Posterior vena cava (tissue), 2 donors: Measurements from ENCODE around the gene ISX. TPM values are rescaled to one million over a fixed set of nuclear protein-coding genes. Genes with fewer than 3 reads are reported as not detected.
"Not testable (repeated sequence)": the region's sequence is repeated elsewhere in the genome, so short reads cannot be mapped to it uniquely, and the experiment has no call there.

Experiments used
- DNase-seq: peaks from one replicate; pipeline ENCODE4 v3.0.0-alpha.2; 2020; ENCODE audit warnings: low spot score
- intact Hi-C, 2 donors: fragments of 100-400 bp; cut with DNase I; formaldehyde crosslinking; loops; one replicate each; pipeline versions ENCODE4 v1.14.1 to v1.14.2; 2022 to 2023
- long read RNA-seq, 2 donors: library from polyadenylated mRNA; unstranded; transcript quantifications; one replicate each; pipeline ENCODE4 v2.0.0, GENCODE V29; 2020 to 2021
- total RNA-seq, 2 donors: library from RNA; stranded (reverse); fragmentation: NEBNext Ultra II Directional; extraction: Animal tissue kit (Norgen Biotek cat#: 25700); gene quantifications; one replicate each; pipeline ENCODE4 v1.2.1, GENCODE V29; 2021
- donor health status: DM: yes; HTN: yes; CAD: no.
- donor health status: DM: yes; HTN: yes; CAD: no.

ISX gene
- not detected for total RNA-seq
- long read RNA-seq, donor 1: 0 reads
- long read RNA-seq, donor 2: 0 reads

- intact Hi-C loops: no loop called here
- no peak for DNase-seq
Measured at GRCh38 chr22:35065796-35066218, at the start of gene ISX. Gene ISX (plus strand): TSS chr22:35066158. CDS start chr22:35067088, 930 bp downstream.

- intact Hi-C loops: no loop called here
- no peak for DNase-seq
Measured at GRCh38 chr22:35016909-35017308, 49.0 kb upstream of the ISX start.

- intact Hi-C loops: no loop called here
- no peak for DNase-seq
Measured at GRCh38 chr22:35018995-35019394, 47.0 kb upstream of the ISX start.

GRCh38 chr22:35020517-35020916, 45.4 kb upstream of the ISX start:
- no peak for DNase-seq
- intact Hi-C loops: no loop called here

- no peak for DNase-seq
- intact Hi-C loops: no loop called here
Measured at GRCh38 chr22:35021161-35021560, 44.8 kb upstream of the ISX start.

DNA sequence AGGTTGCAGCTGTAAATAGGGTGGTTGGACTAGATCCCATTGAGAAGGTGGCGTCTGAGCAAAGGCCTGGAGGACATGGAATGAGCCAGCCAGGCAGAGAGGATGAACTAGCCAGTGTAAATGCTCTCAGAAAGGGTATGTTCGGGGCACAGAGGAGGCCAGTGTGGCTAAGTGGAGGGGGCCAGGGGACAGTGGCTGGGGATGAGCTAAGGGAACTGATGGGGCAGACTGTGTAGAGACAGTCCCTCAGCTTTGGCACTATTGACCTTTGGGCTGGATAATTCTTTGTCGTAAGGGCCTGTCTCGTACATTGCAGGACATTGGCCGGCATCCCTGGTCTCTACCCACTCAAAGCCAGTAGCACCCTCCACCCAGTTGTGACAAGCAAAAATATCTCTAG, 43.7 kb upstream of the ISX start:
- DNase-seq: no peak
- intact Hi-C loops: no loop called here

- peak; percentile 86 for DNase-seq
- intact Hi-C loops: no loop called here
Measured at GRCh38 chr22:35023692-35024363, 42.1 kb upstream of the ISX start.

- no peak for DNase-seq
- intact Hi-C loops: no loop called here
Measured at GRCh38 chr22:35024364-35024692, 41.6 kb upstream of the ISX start.

DNA sequence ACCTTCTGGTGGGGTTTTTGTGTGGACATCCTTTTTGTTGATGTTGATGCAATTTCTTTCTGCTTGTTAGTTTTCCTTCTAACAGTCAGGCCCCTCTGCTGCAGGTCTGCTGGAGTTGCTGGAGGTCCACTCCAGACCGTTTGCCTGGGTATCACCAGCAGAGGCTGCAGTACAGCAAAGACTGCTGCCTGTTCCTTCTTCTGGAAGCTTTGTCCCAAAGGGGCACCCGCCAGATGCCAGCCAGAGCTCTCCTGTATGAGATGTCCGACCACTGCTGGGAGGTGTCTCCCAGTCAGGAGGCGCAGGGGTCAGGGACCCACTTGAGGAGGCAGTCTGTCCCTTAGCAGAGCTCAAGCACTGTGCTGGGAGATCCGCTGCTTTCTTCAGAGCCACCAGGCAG, 35.8 kb upstream of the ISX start:
- DNase-seq, intact Hi-C loops: not testable (repeated sequence)

GRCh38 chr22:35032571-35032970, 33.4 kb upstream of the ISX start:
- no peak for DNase-seq
- intact Hi-C loops: no loop called here

- intact Hi-C loops: no loop called here
- no peak for DNase-seq
Measured at GRCh38 chr22:35033635-35034296, 32.2 kb upstream of the ISX start.

- DNase-seq: no peak
- intact Hi-C loops: no loop called here
Measured at GRCh38 chr22:35034963-35035362, 31.0 kb upstream of the ISX start.

DNA sequence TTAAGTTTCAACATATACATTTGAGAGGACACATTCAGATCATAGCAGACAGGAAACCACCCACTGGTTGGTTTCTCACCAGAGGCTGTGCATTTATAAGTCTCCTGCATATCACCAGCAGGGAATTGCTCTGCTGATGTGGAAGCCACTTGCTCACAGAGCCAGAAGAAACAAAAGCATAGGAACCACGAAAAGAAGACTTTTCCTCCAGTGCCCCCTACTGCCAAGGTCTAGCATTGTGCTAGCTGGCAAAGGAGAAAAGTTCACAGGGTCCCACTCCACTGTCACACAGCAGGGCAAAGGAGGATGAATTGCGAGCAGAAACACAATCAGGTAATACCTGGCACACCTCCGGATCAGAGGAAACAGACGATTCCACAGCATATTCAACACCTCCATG, 28.9 kb upstream of the ISX start:
- no peak for DNase-seq
- intact Hi-C loops: no loop called here

- intact Hi-C loops: no loop called here
- no peak for DNase-seq
Measured at GRCh38 chr22:35039625-35040024, 26.3 kb upstream of the ISX start.

GRCh38 chr22:35043252-35043933, 22.6 kb upstream of the ISX start:
- intact Hi-C loops: no loop called here
- no peak for DNase-seq

- intact Hi-C loops: no loop called here
- DNase-seq: no peak
Measured at GRCh38 chr22:35043934-35044319, 22.0 kb upstream of the ISX start.

DNA sequence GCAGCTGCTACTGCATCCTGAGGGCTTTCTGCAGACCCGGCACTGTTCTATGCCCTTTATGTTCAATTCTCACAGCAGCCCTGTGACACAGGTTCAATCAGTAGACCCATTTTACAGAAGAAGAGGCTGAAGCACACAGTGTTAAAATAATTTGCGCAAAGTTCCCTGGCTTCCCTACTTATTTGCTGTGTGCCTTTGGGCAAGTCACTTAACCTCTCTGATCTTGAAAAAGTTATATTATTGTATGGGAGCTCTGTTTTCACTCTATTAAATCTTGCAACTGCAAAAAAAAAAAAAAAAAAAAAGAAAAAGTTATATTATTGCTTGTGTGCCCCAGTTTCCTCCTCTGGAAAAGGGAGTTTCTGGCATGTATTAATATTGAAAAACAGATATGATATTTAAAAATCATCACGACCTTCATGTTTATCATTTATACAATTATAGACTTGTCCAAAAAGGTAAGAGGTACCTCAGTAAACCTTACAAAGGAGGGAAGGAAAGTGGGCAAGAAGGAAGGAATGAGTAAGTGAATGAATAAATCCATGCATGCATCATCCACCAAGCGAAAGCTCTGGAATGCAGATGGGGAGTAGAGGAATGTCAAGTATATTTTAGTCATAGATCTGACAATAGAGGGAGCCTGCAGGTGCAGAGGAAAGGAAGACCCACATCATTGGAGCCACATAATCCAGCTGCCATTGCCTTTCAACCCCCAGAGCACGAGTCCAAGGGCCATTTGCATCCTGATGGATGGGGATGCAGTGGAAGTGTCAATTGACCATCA, 21.2 kb upstream of the ISX start:
- no peak for DNase-seq
- intact Hi-C loops: no loop called here

DNA sequence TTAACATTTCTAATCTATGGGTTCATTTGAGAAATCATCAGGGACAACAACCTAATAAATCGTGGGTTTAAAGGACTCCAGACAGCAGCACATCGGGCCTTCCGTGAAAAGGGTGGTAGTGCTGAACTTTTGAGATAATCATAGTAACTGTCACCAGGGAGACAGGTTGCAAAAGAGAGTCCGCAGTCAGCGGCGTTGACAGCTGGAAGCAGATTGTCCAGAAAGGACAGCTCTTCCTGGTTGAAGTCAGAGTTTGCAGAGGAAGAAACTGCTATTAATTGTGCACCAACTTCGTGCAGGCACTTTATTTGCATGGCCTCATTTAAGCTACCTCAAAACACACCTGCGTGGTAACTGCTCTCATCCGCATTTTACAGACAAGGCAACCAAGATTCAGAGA, 20.5 kb upstream of the ISX start:
- DNase-seq: no peak
- intact Hi-C loops: no loop called here

GRCh38 chr22:35046744-35047462, 19.1 kb upstream of the ISX start:
- no peak for DNase-seq
- intact Hi-C loops: no loop called here
